Peyer's patch (tissue), 4 donors: ENCODE data around the gene ARMC9. TPM values are rescaled to one million over a fixed set of nuclear protein-coding genes. Genes with fewer than 3 reads are reported as not detected.

Experiments
- DNase-seq, 3 donors: peaks; one replicate each; pipeline ENCODE4 v3.0.0-alpha.2; 2017 to 2019
- H3K27ac ChIP-seq, 4 donors: fragments of 200-600 bp; sonication (generic); one replicate each; pipeline ENCODE4 v1.5.1; 2016 to 2019
- H3K27me3 ChIP-seq, 2 donors: fragments of 200-600 bp; sonication (generic); one replicate each; pipeline ENCODE4 v1.5.1; 2019
- H3K36me3 ChIP-seq, 3 donors: fragments of 200-600 bp; sonication (generic); one replicate each; pipeline ENCODE4 v1.5.1; 2016 to 2019
- H3K4me1 ChIP-seq, 4 donors: fragments of 200-600 bp; sonication (generic); one replicate each; pipeline ENCODE4 v1.5.1; 2016 to 2019
- H3K4me3 ChIP-seq, 4 donors: fragments of 200-600 bp; sonication (generic); 1 replicate in 3 of 4; 2 replicates in 1 of 4; pipeline ENCODE4 v1.5.1; 2016 to 2019; ENCODE audit warnings: mild to moderate bottlenecking in 1 of 4
- H3K9me3 ChIP-seq, 4 donors: fragments of 200-600 bp; sonication (generic); one replicate each; pipeline ENCODE4 v1.5.1; 2016 to 2019; ENCODE audit warnings: mild to moderate bottlenecking in 1 of 4
- POLR2A ChIP-seq, 2 donors: fragments of 450-650 bp; IDR thresholded peaks; one replicate each; pipeline ENCODE4 v1.5.1; 2017; ENCODE audit warnings: antibody characterized with exemption in 2 of 2, mild to moderate bottlenecking in 2 of 2, moderate library complexity in 2 of 2
- total RNA-seq, 4 donors: library from RNA; depleted of rRNA; stranded (reverse); fragments of >200 nt; gene quantifications; one replicate each; pipeline ENCODE4 v1.1.0, GENCODE V29; 2016
- TF ChIP-seq, protein P1 (sequence below), 6 experiments: fragments of 450-650 bp in 4 of 6; fragments of 200-600 bp in 2 of 6; sonication (generic) in 1 of 6; IDR thresholded peaks; one replicate each; pipeline ENCODE4 v1.5.1; 2017 to 2019; ENCODE audit warnings: antibody characterized with exemption in 6 of 6, mild to moderate bottlenecking in 3 of 6, moderate library complexity in 1 of 6

Gene ARMC9
- total RNA-seq, 4 donors from 2014 or later = 3.3 to 15.7 (median 10.5) TPM

DNA sequence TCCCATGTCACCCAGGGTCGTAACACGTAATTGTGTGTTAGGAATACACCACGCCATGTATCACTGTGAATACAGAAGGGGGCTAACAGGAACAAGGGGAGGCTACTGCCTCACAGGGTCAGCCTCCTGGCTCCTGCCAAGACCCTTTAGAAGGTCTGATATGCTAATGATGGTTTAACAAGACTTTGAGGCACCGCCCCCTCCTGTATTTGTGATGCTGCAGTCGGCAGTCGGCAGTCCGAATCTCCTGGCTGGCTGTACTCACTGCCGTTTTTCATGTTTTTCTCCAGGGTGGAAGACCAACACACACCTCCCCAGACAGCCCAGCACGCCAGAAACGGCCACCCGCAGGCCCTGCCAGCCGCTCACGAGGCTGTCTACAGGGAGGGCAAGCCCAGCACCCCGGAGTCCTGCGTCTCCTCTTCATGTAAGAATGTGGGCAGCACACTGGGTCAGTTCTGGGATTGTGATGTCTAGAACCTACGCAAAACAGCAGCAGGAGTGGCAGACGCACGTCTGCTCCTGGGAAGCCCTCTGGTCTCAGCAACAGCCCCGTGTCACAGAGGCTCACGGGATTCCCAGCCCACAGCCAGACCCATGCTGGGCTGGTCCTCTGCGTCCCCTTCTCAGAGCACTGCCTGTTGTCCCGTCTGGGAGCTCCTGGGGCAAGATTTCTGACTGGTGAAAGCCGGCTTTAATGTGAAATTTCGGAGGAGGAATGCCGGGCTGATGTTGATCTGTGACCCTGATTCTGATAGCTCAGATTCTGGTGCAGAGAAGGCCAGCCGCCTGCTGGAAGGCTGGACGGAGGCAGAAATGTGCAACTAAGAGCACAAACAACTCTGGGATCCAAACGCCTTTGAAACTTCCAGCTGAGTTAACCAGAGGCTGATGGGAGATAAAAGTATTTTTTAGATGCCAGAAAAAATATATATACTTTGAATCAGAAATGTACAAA lies 157.4 kb downstream of the ARMC9 start:
- no peak overlapping the region for H3K4me3 ChIP-seq
- H3K9me3 ChIP-seq = no peaks in the 10 kb centered on the region
- no peaks in the 10 kb centered on the region for H3K4me1 ChIP-seq
- no peak overlapping the region for H3K27ac ChIP-seq
- TF ChIP-seq, protein P1, sequence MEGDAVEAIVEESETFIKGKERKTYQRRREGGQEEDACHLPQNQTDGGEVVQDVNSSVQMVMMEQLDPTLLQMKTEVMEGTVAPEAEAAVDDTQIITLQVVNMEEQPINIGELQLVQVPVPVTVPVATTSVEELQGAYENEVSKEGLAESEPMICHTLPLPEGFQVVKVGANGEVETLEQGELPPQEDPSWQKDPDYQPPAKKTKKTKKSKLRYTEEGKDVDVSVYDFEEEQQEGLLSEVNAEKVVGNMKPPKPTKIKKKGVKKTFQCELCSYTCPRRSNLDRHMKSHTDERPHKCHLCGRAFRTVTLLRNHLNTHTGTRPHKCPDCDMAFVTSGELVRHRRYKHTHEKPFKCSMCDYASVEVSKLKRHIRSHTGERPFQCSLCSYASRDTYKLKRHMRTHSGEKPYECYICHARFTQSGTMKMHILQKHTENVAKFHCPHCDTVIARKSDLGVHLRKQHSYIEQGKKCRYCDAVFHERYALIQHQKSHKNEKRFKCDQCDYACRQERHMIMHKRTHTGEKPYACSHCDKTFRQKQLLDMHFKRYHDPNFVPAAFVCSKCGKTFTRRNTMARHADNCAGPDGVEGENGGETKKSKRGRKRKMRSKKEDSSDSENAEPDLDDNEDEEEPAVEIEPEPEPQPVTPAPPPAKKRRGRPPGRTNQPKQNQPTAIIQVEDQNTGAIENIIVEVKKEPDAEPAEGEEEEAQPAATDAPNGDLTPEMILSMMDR (IDR thresholded peaks at IDR 0.05) = no peak
- no peak for TF ChIP-seq POLR2A (IDR thresholded peaks at IDR 0.05)
- H3K36me3 ChIP-seq = peaks cover 0 to 3% (median 0%) of the 10 kb centered on the region in 3 donors
- no peaks in the 10 kb centered on the region for H3K27me3 ChIP-seq
- peak in 1 of 3 donors; percentile 45 for DNase-seq

DNA sequence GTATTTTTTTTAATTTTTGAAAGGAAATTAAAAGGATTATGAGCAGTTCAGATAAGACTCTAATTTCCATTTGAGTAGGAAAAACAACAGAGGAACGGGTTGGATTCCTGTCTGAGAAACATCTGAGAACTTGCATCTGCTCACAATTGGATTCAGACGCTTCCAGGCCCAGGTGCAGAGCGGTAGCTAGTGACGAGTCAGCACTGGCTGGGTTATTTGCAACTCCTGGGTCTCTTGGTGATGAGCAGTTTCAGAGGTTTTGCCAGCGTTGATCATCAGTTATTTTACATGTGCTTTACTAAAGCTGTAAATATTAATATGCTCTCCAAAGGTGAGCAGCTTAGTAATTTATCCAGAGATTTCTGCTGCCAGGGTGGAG lies 158.0 kb downstream of the ARMC9 start:
- no peak overlapping the region for H3K27ac ChIP-seq
- TF ChIP-seq, protein P1 (IDR thresholded peaks at IDR 0.05) = no peak
- TF ChIP-seq POLR2A (IDR thresholded peaks at IDR 0.05) = no peak
- H3K9me3 ChIP-seq = no peaks in the 10 kb centered on the region
- H3K4me1 ChIP-seq = no peaks in the 10 kb centered on the region
- H3K36me3 ChIP-seq = peaks cover 0 to 7% (median 0%) of the 10 kb centered on the region in 3 donors
- H3K4me3 ChIP-seq = no peak overlapping the region
- no peaks in the 10 kb centered on the region for H3K27me3 ChIP-seq
- DNase-seq = no peak

DNA sequence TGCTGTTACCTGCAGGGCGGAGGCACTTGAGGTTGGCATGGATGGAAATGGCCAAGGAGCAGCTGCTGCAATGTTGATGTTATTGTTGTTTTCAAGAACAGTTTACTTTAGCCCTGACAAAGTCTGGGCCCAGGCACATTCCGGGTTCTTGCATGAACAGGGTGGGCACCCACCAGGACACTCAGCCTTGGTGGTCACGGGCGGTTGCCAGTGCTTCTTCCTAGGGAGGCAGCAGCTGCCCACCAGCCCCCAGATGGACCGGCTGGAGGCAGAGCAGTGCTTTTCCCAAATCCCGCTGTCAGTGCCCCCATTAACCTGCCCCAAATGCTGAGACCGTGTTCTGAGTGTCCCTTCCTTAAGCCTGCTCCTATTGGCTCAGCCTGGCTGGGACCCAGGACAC lies 158.6 kb downstream of the ARMC9 start:
- Histone ChIP-seq H3K36me3 (peaks cover 0 to 7% (median 0%) of the 10 kb centered on the region in 3 donors), H3K27me3 (no peaks in the 10 kb centered on the region), H3K9me3 (no peaks in the 10 kb centered on the region), H3K27ac (no peak overlapping the region), H3K4me3 (no peak overlapping the region), H3K4me1 (peaks cover 0 to 4% (median 0%) of the 10 kb centered on the region in 4 donors)
- no peak for TF ChIP-seq POLR2A (IDR thresholded peaks at IDR 0.05)
- TF ChIP-seq, protein P1 (IDR thresholded peaks at IDR 0.05) = no peak
- peak in 1 of 3 donors; percentile 31 for DNase-seq

DNA sequence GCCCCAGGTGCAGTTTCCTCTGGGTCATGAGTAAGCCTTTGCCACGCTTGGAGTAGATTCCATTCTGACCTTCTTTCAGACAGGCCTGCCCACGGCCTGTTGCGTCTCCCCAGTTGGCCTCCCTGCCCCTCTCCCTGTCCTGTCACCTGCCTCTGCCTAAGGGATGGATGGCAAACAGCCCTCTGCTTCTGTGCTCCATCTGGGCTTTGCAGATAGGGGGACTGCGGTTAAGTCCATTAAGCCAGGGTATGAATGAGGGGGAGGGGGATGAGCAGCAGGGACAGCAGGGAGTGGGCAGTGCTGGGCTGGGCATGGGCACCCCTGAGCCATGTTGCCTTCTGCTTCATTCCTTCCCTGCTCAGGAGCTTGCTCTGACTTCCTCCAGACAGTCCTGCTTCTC lies 159.5 kb downstream of the ARMC9 start:
- no peak for TF ChIP-seq POLR2A (IDR thresholded peaks at IDR 0.05)
- TF ChIP-seq, protein P1 (IDR thresholded peaks at IDR 0.05) = no peak
- Histone ChIP-seq H3K36me3 (peaks cover 0 to 7% (median 0%) of the 10 kb centered on the region in 3 donors), H3K4me3 (no peak overlapping the region), H3K27ac (no peak overlapping the region), H3K9me3 (no peaks in the 10 kb centered on the region), H3K4me1 (peaks cover 0 to 11% (median 0%) of the 10 kb centered on the region in 4 donors), H3K27me3 (no peaks in the 10 kb centered on the region)
- peak in 1 of 3 donors; percentile 34 for DNase-seq

DNA sequence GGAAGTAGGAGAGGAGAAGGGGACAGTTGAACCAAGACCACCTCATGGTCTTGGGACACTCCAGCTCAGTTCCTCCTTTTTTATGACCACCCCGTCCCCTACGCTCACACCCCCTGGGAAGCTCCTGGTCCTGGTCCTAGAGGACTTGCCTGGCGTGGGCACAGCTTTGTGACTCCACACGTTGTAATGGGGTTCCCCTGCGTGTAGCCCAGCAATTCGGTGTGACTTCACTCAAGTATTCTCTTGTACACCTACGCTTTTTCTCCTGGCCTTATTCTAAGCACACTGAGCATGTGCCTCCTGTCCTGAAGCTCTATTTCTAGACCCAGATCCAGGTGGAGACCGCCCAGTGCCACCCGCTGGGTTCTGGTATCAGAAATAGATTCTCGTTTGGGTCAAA lies 161.0 kb downstream of the ARMC9 start:
- Histone ChIP-seq H3K27ac (no peak overlapping the region), H3K9me3 (no peaks in the 10 kb centered on the region), H3K36me3 (peaks cover 0 to 7% (median 0%) of the 10 kb centered on the region in 3 donors), H3K4me3 (no peak overlapping the region), H3K27me3 (no peaks in the 10 kb centered on the region), H3K4me1 (peaks cover 0 to 11% (median 0%) of the 10 kb centered on the region in 4 donors)
- peak in 1 of 3 donors; percentile 10 for DNase-seq
- TF ChIP-seq, protein P1 (IDR thresholded peaks at IDR 0.05) = no peak
- no peak for TF ChIP-seq POLR2A (IDR thresholded peaks at IDR 0.05)
